Measurements from ENCODE around the gene COASY.
"Not testable (repeated sequence)": the region's sequence is repeated elsewhere in the genome, so short reads cannot be mapped to it uniquely, and the experiment has no call there.

The COASY gene

DNA sequence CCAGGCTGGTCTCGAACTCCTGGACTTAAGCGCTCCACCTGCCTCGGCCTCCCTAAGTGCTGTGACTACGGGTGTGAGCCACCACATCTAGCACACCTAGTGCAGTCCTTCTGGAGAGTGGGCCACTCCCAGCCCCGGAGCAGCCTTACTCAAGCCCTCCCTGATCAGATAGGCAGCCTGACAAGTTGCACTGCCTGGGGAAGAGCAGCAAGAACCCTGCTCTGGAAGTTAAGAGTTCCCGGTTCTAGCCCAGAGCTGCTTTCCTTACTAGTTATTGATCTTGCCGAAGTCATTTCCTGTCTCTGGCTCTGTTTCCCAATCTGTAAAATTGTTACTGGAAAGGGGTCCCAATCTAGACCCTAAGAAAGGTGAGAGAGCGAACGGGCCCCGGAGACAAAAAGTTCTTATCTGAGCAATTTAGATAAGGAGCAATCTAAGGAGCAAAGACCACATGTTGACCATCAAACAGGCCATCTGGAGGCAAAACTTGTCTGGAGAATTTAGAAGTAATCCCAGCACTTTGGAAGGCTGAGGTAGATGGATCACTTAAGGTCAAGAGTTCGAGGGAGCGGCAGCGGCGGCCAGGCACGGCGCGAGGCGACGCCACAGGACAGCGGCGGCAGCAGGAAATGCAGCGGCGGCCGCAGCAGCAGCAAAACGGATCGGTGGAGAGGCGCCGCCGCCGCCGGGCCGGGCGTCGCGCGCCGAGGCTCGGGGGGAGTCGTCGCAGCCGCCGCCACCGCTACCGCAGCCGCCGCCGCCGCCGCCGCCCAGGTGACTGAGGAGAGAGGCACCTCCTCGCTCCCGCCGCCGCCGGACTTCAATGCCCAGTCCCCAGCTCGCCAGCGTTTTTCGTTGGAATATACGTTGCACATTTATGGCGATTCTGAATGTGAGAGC is 30.2 kb upstream of the COASY start:
- peak; percentile 77 for DNase-seq

DNA sequence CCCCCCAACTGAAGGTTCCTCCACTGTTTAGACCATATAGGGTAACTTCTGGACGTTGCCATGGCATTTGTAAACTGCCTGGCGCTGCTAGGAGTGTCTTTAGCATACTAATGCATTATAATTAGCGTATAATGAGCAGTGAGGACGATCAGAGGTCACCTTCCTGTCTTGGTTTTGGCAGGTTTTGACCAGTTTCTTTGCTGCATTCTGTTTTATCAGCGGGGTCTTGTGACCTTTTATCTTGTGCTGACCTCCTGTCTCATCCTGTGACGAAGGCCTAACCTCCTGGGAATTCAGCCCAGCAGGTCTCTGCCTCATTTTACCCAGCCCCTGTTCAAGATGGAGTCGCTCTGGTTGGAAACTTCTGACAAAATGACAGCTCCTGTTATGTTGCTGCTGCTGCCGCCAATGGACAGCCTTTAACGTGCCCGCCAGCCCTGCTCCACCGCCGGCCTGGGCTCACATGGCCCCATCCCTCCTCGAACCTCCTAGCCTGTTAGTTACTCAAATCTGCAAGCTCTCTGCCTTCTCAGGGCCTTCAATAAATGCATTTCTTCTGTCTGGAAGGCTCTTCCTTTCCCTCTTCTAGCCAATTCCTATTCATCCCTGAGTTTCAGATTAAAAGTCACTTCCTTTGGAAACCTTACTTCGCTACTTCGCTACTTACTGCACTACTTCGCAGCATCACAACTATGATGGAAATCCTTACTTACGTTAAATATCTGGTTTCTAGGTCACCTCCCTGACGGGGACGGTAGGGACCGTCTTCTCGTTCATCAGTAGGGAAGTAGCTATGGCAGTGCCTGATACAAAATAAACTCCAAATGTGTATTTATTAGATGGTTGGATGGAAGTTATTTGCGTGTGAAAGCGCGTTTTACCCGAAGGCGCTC is 26.5 kb upstream of the COASY start:
- no peak for DNase-seq

DNA sequence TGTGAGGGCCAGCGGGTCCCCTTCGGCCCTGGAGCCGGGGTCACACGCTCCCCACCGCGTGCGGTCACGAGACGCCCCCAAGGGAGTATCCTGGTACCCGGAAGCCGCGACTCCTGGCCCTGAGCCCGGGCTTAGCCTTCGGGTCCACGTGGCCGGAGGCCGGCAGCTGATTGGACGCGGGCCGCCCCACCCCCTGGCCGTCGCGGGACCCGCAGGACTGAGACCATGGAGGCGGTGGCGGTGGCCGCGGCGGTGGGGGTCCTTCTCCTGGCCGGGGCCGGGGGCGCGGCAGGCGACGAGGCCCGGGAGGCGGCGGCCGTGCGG is 25.9 kb upstream of the COASY start, which contains the start of gene NAGLU:
Gene NAGLU, plus strand, starts transcription at position 194 of the 324 bp plus-strand sequence. Its CDS starts 32 bp downstream, at position 226.
- peak; percentile 93 for DNase-seq

DNA sequence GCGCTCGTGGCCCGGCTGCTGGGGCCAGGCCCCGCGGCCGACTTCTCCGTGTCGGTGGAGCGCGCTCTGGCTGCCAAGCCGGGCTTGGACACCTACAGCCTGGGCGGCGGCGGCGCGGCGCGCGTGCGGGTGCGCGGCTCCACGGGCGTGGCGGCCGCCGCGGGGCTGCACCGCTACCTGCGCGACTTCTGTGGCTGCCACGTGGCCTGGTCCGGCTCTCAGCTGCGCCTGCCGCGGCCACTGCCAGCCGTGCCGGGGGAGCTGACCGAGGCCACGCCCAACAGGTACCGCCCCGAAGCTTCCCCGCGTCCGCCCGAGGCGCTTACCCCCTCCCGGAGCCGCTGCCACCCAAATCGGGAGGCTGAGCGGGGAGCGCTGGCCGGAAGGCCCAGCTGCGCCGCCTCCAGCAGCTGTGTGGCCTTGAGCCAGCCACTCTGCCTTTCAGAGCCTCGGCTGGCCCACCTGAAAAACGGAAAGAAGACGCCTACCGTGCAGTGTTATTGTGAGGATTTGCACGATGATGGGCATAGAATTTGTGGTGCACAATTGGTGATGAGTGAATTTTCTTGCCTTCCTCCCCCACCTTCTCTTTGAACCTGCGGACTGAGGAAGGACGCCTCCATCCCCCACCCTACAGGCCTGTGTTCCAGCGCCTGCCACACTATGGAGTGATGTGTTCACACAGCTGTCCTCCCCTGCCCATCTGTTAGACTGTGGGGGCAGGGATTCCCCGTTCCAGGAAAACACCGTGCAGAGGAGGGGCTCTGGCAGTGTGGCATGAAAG is 25.4 kb upstream of the COASY start:
- DNase-seq, result peak; percentile 87

DNA sequence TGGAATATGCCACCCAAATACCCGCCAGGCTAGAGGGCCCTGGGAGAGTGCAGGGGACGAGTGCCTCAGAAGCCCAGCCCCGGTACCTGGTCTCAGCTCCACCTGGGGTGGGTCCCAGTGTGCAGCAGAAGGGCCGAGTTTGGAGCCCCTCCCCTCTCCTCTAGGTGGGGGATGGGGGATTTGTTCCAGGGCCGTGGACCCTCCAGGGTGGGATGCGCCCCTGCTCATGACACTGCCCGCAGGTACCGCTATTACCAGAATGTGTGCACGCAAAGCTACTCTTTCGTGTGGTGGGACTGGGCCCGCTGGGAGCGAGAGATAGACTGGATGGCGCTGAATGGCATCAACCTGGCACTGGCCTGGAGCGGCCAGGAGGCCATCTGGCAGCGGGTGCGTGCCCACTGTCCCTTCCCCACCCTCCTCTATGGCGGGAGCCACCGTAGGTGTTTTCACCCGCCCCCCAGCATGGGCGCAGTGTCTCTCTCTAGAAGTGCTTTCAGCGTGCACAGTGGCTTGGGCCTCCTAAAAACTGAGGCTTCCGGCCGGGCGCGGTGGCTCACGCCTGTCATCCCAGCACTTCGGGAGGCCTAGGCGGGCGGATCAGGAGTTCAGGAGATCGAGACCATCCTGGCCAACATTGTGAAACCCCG is 24.7 kb upstream of the COASY start:
- no peak for DNase-seq

DNA sequence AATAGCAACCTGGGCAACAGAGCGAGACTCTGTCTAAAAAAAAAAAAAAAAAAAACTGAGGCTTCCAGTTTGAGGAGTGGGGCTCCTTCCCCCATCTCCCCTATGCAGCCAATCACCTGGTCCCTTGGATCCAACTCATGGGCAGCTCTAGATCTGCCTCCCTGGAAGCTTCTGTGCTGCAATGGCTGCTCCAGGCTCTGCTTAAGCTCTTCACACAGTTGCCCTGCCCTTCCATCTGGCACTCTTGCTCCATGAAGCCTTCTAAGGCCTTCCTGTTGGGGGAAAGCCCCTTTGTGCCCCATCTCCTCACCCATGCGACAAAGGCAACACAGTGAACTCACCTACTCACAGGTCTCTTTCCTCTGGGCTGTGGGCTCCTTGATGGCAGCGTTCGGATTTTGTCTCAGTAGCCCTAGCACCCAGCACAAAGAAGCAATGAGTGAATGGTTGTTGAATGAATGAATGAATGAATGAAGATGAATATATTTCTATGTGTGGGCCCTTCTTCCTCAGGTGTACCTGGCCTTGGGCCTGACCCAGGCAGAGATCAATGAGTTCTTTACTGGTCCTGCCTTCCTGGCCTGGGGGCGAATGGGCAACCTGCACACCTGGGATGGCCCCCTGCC is 24.0 kb upstream of the COASY start:
- DNase-seq, result no peak

DNA sequence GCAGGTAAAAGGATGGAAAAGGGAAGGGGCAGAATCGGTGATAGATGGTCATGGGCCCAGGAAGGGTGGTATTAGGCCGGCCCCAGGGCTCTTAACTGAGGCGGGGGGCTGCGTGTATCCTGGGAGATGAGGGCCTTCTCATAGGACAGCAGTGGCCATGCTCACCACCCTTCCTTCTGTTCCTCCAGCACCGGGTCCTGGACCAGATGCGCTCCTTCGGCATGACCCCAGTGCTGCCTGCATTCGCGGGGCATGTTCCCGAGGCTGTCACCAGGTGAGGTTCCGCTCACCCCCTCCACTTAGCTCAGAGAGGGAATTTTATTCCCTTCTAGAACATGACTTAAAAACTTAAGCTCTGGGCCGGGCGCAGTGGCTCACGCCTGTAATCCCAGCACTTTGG is 23.5 kb upstream of the COASY start:
- no peak for DNase-seq

DNA sequence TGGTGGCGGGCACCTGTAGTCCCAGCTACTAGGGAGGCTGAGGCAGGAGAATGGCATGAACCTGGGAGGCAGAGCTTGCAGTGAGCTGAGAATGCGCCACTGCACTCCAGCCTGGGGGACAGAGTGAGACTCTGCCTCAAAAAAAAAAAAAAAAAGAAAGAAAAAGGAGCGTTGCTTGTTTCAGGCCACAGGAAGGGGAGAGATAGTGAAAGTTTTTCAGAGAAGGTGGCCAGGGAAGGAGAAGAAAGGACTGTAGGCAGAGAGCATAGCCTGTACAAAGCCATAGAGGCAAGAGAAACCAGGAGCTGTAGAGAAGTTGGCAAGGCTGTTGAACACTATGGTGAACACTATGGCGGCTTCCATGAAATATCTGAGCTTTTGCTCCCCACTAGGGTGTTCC is 21.4 kb upstream of the COASY start:
- DNase-seq, result not testable (repeated sequence)

DNA sequence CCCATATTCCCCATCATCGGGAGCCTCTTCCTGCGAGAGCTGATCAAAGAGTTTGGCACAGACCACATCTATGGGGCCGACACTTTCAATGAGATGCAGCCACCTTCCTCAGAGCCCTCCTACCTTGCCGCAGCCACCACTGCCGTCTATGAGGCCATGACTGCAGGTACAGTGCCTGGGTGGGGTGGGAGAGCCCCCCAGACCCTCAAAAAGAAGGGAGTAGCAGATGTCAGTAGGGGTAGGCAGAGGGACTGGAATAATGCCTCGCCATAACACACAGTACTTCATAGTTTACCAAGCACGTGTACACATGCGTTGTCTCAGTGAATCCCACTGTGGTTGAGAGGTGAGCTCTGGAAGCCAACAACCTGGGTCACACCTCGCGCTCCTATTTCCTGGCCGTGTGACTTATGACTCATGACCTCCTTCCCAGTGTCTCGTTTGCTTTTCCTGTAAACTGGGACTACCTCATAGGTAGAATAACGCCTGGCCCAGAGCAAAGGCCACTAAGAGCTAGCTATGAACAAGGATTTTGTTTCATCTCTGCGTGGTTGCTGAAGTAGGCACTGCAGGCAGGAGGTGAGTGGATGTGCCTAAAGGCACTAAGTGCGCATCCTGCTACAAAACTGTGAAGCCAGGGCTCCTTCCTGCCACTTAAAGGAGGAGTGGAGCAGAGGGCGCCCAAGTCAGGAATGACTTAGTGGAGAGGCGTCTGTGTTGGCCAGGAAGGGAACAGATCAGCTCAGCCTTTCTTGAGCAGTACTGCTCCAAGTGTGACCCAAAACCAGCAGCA is 20.7 kb upstream of the COASY start:
- no peak for DNase-seq

DNA sequence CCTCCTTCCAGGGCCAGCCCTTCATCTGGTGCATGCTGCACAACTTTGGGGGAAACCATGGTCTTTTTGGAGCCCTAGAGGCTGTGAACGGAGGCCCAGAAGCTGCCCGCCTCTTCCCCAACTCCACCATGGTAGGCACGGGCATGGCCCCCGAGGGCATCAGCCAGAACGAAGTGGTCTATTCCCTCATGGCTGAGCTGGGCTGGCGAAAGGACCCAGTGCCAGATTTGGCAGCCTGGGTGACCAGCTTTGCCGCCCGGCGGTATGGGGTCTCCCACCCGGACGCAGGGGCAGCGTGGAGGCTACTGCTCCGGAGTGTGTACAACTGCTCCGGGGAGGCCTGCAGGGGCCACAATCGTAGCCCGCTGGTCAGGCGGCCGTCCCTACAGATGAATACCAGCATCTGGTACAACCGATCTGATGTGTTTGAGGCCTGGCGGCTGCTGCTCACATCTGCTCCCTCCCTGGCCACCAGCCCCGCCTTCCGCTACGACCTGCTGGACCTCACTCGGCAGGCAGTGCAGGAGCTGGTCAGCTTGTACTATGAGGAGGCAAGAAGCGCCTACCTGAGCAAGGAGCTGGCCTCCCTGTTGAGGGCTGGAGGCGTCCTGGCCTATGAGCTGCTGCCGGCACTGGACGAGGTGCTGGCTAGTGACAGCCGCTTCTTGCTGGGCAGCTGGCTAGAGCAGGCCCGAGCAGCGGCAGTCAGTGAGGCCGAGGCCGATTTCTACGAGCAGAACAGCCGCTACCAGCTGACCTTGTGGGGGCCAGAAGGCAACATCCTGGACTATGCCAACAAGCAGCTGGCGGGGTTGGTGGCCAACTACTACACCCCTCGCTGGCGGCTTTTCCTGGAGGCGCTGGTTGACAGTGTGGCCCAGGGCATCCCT is 18.5 kb upstream of the COASY start:
- no peak for DNase-seq

DNA sequence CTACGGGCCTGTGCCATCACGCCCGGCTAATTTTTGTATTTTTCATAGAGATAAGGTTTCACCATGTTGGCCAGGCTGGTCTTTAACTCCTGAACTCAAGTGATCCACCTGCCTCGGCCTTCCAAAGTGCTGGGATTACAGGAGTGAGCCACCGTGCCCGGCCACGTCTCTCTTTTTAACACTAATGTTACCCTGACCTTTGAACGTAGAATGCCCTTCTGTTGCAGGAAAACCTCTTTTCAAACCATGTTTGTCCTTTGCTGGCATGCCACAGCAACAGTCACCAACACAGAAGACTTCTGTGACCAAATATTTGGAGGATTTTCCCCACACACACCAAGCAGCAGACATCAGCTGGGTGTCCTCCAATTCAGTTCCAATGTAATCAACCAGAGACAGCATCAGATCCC is 17.1 kb upstream of the COASY start:
- DNase-seq, result no peak

DNA sequence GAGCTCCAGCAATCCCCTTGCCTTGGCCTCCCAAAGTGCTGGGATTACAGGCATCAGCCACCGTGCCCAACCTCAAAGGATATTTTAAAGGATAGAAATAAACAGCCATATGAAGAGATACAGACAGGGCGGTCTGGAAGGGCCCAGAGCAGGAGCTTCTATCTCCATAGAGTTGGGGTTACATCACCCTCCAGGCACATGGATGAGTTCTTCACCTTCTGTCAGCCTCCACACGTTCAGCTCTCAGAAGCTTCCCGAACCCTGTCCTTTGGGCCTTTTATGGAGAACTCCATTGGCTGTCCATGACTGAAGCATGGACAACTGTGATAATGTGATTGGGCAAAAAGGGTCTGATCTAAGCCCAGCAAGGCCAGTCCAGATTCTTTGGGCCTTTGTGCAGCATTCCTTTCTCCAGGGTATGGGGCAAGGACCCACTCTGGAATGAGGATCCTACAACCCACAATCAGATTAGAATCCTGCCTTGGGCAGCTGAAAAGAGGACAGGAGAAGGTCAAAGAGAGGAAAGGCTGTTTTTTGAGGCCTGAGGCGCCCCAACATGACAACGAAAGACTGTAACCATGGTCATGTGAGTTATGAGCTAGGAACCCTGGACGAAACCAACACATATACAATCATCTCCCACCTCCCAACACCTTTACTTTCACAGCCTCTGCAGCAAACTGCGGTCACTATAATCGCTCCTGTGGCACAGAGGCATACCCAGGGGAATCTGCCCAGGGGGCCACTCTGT is 16.0 kb upstream of the COASY start:
- DNase-seq, result not testable (repeated sequence)

DNA sequence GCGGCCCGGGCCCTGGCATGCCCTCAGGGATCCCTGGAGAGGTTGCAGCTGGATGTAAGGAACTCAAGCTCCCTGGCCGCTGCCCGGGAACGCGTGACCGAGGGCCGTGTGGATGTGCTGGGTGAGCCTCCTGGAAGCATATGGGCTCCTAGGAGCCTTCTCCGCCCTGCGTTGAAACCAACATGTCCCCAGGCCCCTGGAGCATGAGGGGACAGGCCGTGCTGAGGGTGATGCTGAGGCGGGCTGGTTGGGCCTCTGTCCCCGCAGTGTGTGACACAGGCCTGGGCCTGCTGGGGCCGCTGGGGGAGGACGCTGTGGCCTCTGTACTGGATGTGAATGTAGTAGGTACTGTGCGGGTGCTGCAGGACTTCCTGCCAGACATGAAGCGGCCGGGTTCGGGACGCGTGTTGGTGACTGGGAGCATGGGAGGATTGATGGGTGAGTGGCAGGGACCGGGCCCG is 14.9 kb upstream of the COASY start:
- no peak for DNase-seq

DNA sequence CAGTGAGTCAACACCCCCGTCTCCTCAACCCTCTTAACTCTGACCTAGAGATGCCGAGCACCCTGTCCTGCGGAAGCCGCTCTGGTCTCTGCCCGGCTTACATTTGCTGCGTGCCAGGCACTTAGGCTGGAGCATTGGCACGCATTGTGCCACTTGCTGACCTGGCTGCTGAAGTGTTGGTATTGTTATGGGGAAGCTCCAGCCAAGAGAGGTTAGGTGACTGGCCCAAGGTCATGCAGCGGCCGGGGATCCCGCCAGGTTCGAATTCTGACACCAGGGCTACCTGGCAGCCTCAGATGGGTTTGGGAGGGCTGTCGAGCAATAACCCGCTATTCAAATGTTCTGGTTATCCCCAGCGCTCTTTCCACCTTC is 14.3 kb upstream of the COASY start:
- DNase-seq, result no peak

DNA sequence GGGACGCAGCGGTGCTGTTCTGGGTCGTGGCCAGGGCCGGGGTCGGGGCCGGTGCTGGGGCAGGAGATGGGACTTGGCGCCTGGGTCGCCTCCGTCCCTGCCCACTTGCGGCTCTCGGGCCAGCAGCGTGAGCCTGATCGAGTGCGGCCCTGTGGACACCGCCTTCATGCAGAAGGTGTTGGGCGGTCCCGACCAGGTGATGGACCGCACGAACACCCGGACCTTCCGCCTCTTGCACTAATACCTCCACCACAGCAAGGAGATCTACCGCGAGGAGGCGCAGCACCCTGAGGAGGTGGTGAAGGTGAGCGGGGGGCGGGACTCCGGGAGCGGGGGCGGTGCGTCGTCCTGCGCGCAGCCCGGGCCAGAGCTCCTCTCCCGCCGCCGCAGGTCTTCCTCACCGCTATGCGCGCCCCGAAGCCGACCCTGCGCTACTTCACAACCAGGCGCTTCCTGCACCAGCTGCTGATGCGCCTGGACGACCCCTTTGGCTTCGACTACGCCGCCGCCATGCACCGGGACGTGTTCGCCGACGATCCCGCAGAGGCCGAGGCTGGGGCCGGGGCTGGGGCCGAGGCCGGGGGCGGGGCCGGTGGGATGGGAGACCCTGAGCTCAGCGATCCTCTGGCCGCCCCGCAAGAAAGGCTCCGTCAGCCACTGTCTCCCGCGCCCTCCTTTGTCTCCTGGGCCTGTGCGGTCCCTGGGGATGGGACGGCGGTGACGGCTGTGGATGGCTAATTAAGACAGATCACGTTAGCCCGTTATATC is 13.7 kb upstream of the COASY start:
- peak; percentile 87 for DNase-seq

DNA sequence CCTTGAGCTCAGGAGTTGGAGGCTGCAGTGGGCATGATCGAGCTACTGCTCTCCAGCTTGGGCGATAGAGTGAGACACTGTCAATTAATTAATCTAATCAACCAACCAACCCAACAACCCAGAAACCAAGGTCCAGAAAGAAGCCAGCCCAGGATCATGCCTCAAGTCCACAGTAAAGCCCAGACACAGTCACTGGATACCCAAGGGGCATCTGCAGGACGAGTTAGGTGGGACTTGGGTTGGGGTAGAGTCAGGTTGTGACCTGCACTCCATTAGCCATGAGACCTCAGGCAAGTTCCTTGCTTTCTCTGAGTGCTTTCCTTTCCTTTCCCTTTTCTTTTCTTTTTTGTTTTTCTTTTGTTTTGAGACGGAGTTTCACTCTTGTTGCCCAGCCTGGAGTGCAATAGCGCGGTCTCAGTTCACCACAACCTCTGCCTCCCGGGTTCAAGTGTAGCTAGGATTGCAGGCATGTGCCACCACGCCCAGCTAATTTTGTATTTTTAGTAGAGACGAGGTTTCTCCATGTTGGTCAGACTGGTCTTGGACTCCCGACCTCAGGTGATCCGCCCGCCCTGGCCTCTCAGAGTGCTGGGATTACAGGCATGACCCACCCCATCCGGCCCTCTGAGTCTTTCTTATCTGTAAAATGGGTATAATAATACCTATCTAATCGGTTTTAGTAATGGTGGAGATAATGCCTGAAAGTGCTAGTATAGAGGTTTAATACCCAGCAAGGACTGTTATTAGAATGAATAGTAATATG is 12.8 kb upstream of the COASY start:
- no peak for DNase-seq

DNA sequence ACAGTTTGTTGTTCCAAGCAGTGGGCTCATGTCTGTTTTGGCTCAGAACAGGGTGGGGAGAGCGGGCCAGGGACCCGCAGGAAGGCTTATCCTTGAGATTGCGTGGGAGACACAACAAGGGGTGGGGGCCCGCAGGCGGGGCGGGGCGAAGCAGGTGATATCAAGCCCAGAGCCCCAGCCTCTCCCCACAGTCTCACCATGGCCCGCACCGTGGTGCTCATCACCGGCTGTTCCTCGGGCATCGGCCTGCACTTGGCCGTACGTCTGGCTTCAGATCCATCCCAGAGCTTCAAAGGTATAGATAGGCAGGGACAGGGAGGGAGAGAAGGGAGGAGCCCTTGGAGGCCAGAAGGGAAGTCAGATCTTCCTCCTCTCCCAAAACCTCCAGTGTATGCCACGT is 9.2 kb upstream of the COASY start, which contains the start of gene HSD17B1:
Gene HSD17B1, plus strand, starts transcription at position 188 of the 400 bp plus-strand sequence. Its CDS starts 11 bp downstream, at position 199.
- not testable (repeated sequence) for DNase-seq
